G401 (cell line): ENCODE data around the gene BTBD2. TPM values are rescaled to one million over a fixed set of nuclear protein-coding genes. Genes with fewer than 3 reads are reported as not detected.

ENCODE experiments used
- DNase-seq: peaks from one replicate; pipeline ENCODE4 v3.0.0-alpha.2; 2015; ENCODE audit warnings: low spot score
- in situ Hi-C: cut with HindIII; loops from 2 replicates; pipeline ENCODE4 v1.10.0; 2016; ENCODE audit warnings: low sequenced_read_pairs, mixed read lengths
- total RNA-seq: library from RNA; depleted of rRNA; stranded (reverse); fragments of >200 nt; shearing (Covaris generic); gene quantifications from 2 replicates; pipeline ENCODE4 v1.2.3, GENCODE V29; 2014

BTBD2 gene
- total RNA-seq, 1 experiment from 2014 or later, result 70.9 TPM

DNA sequence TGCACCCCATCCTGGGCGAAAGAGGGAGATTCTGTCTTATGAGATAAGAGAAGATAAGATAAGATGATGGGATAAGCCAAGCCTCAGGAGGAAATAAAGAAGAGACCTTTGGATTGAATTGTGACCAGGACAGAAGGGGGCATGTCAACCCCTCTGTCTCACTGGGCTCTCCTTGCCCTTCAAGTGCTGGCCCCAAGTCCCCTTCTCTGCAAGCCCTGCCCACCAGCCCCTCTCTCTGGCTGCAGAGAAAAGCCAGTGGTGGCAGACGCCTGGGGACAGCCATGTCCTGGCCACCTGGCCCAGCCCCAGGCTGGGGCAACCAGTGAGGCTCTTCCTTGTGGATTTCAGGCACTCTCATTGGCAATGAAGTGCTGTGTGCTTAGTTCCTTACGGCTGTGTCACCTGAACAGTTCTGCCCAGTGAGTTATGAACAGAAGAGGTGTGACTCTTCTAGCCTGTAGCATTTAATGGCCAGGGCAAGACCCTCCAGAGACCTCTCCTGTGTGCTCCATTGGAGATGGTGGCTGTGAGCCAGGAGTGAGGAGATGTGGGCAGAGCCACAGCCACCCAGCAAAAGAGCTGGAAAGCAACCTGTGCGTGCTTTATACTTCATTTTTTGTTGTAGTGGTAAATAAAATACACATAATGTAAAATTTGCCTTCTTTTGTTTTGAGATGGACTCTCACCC lies 6.1 kb upstream of the BTBD2 start:
- DNase-seq, result no peak
- in situ Hi-C loops, result no loop called here

DNA sequence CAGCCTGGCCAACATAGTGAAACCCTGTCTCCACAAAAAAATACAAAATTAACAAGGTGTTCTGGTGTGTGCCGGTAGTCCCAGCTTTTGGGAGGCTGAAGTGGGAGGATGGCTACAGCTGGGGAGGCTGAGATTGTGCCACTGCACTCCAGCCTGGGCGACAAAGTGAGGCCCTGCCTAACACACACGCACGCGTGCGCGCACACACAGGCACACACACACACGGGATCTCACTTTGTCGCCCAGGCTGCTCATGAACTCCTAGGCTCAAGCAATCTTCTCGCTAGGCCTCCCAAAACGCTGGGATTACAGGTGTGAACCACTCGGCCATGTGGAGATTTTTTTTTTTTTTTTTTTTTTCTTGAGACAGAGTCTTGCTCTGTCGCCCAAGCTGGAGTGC lies 3.2 kb upstream of the BTBD2 start:
- in situ Hi-C loops, result no loop called here

DNA sequence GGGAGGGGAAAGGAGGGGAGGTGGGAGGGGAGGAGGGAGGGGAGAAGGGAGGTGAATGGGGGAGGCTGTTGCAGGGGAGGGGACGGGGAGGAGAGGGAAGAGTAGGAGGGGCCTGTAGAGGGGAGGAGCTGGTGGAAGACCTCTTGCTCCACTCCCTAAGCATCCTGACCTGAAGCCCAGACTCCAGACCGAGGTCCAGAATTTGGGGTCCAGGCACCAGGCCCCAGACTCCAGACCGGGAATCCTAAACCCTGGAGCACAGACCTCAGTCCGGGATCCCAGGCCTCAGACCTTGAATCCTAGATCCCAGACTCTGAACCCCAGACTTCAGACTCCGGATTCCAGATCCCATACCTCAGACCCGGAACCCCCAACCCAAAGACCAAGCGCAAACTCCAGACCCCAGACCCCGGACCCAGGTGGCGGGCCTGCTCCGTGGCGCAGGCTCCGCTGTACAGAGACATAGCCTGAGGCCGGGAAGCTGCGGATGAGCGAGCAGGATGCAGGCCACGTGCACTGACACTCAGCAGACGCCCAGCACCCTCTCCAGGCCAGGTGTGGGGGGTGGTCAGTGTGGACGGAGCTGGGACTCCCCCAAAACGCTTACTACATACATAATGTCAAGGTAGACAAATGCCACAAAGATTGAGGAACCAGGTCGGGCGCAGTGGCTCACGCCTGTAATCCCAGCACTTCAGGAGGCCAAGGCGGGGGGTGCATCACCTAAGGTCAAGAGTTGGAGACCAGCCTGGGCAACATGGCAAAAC lies 710 bp upstream of the BTBD2 start:
- in situ Hi-C loops, result no loop called here
- peak; percentile 90 for DNase-seq

More for the DNA sequence above, 3.2 kb upstream of the BTBD2 start:
- no peak for DNase-seq

DNA sequence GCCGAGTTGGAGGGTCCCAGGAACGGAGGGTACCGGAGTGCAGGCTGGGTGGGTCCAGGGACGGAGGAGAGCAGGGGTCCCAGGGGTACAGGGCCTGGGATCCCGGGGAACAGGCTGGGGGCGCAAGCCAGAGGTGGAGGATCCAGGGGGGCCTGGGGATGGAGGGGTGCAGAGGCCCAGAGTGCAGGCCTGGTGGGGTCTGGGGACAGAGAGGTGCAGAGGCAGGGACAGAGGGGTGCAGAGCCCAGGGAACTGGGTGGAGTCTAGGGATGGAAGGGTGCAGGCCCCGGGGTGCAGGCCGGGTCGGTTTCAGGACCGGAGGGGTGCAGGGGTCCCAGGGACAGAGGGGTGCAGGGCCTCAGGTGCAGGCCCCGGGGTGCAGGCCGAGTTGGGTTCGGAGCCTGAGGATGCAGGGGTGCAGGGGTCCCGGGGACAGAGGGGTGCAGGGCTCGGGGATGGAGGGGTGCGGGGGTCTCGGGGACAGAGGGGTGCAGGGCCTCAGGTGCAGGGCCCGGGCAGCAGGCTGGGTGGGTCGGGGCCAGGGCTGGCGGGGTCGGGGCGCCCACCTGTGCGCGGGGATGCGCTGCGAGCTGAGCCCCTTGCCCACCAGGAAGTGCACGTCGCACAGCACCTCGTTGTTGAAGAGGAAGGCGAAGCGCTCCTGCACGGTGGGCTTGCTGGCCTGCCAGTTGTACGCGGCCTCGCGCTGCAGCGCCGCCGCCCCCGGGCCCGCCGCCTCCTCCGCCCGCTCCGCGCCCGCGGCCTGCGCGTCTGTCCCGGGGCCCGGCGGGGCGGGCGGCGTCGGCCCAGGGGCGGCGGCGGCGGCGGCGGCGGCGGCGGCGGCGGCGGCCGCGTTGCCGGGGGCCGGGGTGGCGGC lies 545 bp downstream of the BTBD2 start:
- in situ Hi-C loops, result no loop called here
- DNase-seq, result no peak

DNA sequence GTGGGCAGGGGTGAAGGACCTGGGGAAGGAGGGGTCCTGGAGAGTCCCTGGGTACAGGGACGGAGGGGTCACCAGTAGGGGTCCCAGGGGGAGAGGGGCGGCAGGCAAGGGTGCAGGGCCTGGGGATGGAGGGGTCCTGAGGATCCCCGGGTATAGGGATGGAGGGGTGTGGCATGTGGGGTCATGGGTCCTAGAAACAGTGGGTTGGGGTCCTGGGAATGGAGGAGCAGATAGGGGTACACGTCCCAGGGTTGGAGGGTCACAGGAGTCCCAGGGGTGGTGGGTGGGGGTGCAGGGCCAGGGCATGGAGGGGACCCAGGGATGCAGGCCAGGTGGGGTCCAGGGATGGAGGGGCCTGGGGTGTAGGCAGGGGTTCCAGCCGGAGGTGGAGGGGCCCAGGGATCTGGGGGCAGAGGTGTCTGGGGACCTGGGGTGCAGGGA lies 1.4 kb downstream of the BTBD2 start:
- in situ Hi-C loops, result no loop called here
- no peak for DNase-seq

DNA sequence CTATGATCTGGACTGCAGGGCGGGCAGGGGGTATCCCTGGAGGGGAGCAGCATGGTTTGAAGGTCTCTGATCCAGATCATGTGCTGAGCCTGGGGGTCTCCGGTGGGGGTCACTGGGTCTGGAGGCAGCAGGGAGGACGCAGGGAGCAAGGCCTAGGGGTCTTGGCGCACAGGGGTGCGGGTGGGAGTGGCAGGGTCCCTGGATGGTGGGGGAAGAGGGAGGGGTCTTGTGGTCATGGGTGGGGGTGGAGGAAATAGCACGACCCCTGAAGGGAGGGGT lies 1.9 kb downstream of the BTBD2 start:
- in situ Hi-C loops, result no loop called here
- no peak for DNase-seq

DNA sequence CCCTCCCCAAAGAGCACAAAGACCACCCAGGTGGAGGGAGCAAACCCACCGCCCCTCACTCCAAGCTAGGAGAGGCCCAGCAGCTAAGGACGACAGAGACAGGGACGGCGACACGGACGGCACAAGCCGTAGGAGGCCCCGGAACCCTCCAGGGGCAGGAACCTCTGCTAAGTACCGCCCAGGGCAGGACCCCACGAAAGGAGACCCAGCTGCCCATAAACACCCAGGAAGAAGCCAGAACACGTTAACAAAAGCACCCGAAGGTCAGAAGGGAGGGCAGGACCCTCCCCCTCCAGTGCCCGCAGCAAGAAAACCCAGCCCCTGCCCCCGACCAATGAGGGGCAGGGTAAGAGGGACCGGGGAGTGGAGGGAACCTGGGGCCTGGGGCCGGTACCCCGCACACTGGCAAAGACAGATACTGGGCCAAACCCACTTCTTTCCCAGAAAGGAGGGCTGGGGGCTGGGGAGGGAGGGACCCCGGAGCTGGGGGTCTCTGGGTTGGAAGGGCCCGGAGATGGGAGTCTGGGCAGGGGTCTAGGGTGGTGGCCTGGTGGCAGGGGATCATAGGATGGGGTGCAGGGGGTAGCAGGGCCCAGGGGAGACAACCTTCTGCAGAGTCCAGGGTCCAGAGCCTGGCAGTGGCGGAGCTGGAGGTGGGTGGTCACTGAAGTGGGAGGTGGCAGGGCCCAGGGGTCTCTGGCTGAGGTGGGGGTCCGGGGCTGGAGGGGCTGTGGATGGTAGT lies 2.4 kb downstream of the BTBD2 start:
- DNase-seq, result no peak
- in situ Hi-C loops, result no loop called here

DNA sequence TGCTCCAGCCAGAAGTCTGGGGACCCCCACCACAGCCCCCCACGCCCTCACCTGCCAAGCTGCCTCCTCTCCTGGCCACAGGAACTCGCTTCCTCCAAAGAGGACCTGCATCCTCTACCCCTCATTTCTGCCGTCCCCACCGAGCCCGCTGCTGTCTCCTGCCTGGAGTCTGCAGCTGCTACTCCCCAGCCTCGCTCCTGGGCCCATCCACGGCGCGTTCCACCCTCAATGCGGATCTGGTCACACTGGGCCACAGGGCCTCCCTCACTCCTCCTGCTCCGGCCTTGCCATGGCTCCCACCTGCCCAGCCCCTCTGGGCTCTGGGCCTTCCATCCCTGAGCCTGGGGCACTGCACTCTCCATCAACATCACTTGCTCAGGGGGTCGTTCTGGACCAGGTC lies 4.3 kb downstream of the BTBD2 start:
- DNase-seq, result no peak
- in situ Hi-C loops, result no loop called here

DNA sequence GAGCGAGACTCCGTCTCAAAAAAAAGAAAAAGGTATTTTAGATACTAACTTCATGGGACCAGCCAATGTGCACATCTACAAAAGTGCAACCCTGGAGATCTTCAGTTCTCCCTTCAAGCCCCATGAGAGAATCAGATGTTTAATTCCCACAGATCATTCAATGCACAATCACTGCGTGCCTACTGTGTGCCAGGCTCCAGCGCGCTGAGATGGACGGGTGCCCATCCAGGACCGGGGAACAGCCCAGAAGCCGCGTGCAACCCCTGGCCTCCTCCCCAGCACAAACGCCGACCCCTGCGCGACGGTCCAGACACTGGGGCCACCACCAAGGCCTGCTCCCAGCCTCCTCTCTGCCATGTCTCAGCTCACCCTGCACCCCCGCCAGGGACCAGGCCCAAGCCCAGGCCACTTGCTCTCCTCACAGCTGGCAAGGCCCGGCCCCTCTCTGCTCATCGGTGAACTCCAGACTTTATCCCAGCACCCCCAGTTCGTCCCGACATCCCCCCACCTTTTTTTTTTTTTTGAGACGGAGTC lies 5.3 kb downstream of the BTBD2 start:
- in situ Hi-C loops, result no loop called here
- no peak for DNase-seq

DNA sequence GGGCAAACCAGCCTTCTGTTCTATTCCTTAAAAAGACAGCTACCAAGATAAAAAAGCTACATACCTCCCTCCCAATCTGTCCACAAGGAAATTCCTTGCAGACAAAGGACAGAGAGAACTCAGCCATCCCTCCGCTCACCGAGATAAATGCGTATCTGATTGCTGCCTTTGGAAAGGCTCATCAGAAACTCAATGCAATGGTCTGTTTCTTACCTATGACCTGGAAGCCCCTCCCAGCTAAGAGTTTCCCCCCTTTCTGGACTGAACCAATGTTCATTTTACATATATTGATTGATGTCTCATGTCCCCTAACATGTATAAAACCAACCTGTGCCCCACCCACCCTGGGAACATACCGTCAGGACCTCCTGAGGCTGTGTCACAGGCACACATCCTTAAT lies 11.6 kb downstream of the BTBD2 start:
- in situ Hi-C loops, result no loop called here
- DNase-seq, result no peak

DNA sequence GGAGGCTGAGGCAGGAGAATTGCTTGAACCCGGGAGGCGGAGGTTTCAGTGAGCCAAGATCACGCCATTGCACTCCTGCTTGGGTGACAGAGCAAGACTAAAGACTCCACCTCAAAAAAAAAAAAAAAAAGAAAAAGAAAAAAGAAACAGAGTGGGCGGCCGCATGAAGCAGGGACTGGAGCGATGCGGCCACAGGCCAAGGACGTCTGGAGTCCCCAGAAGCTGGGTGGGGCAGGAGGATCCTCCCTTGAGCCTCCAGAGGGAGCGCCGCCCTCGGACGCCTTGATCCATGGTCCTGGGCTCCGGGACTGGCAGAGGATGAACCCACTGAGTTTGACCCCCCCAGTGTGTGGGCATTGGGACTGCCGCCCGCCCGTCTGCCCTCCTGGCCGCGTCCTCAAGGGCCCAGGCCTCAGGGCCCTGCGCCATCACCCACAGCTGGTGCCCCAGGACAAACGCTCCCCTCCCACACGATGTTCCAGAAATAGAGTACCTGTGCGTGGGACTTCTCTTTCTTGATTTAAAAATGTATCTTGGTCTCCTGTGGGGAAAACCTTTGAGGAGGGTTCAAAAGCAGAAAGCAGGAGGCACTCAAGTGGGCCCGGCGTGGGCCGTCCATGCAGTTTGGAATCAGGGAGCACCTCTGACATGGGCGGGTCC lies 15.5 kb downstream of the BTBD2 start:
- peak; percentile 48 for DNase-seq
- in situ Hi-C loops, result no loop called here

DNA sequence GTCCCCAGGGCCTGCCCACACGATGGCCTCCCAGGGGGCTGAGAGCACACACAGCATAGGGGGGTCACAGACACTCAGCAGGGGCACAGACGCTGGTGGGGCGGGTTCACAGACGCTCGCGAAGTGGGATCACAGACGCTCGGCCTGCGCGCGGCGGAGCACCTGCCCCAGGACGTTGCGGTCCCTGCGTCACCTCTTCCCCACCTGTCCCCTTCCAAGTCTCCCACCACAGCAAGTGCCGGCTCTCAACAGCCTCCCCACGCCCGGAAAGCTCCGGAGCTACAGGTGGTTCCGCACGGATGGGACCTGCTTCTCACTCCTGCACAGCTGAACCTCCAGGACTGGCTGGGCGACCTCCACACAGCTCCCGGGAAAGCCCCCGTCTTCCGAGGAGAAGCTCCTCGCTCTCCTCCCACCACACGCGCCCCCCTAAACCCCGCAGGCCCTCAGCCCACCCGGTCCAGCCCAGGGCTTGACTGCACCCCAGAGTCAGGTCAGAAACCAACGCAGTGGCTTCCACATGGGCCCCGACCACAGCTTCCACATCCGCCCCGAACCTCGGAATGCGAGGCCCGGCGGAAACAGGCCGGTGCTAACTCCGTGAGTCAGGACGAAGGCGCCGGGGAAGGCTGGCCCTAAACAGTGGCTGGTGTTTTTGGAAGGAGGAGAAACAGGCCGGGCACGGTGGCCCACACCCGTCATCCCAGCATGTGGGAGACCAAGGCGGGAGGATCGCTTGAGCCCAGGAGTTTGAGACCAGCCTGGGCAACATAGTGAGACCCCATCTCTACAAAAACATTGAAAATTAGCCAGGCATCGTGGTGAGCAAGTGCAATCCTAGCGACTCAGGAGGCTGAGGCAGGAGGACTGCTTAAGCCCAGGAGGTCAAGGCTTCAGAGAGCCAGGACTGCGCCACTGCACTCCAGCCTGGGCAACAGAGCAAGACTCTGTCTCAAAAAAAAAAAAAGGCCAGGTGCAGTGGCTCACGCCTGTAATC lies 16.5 kb downstream of the BTBD2 start:
- in situ Hi-C loops, result no loop called here
- no peak for DNase-seq

DNA sequence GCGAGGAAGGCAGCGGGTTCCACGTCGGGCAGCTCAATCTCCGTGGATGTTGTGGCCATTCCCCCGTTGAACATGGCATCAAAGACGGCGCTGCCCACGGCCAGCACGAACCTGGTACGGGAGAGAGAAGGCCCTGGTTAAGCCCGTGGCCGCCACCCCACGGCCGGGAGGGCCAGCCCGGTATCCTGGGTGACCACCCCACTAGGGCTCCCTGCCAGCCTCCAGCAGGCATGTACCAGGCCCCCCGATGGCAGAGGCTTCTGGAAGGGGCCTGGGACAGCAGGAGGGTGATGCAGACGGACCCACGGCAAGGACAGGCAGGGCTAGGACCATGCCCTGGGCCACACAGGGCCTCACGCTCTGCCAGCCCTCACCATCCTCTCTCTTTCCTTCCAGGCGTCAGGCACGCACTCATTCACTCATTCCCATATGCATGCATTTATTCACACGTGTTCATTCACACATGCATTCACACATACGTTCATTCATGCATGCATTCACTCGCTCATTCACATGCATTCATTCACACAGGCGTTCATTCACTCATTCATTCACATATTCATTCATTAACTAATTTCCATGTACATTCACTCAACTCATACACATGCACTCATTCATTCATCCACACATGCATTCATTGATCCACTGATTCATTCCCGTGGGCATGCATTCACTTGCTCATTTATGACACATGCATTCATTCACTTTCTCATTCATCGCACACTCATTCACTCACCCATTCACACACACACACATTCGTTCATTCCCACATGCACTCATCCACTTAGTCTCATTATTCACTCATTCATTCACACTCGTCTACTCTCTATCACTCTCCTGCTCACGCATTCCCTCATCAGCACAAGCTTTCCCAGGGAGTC lies 17.9 kb downstream of the BTBD2 start:
- in situ Hi-C loops, result no loop called here
- no peak for DNase-seq

DNA sequence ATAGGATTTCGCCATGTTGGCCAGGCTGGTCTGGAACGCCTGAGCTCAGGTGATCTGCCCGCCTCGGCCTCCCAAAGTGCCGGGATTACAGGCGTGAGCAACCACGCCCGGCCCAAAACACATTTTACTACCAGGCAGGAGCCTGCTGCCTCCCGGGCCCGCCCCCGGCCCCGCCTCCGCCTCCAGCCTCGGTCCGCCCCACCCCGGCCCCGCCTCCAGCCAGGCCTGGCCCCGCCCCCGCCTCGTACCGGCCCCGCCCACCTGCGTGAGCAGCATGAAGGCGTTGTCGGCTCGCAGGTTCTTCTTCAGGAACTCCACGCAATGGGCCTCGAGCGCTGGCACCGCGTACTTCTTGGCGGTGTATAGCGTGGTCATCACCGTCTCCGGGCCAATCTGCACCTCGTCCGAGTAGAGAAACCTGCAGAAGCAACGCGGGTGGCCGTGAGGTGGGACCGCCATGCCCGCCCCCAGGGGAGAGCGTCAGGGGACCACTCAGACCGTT lies 22.7 kb downstream of the BTBD2 start:
- in situ Hi-C loops, result no loop called here
- no peak for DNase-seq

DNA sequence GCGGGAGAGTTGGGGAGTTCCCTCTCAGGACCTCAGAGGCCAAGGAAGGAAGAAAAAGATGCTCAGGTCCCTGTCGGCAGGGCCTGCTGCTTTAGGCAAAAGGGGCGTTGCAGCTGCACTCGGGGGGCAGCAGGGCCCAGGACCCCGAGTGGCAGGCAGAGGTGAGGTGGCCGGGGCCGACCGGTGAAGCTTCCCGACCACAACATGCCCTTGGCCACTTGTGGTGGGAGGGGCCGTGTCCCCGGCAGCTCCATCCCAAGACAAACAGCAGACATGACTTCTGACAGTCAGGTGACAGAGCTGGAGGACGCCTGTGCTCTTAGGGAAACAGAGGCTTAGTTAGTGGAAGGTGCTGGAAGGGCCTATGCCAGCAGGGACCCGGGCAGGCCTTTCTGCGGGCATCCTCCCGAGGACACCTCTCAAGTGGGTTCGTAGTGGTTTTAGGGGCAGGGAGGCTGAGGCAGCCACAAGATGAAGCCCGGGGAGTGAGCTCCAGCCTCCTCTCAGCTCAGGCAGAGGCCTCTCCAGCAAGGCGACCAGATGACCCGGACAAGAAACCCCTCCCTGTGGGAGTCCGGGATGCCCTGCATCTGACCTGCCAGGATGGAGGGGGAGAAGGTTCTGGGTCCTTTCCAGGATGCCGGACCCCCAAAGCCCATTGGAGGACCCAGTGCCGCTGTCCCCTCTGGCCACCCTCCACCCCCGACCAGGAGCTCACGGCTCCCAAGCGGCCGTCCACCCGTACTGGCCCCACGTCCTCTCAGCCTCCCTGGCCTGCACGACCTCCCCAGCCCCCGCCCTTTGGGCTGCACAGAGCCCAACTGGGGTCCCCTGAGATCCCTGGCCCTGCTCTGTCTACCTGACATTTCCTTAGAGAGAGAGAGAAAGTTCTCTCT lies 24.2 kb downstream of the BTBD2 start:
- DNase-seq, result no peak
- in situ Hi-C loops, result no loop called here
